Vagina (tissue), 2 donors: Measurements from ENCODE around the gene SOX9. TPM values are rescaled to one million over a fixed set of nuclear protein-coding genes. Genes with fewer than 3 reads are reported as not detected.

Source experiments
- DNase-seq, 2 donors: peaks; one replicate each; pipeline ENCODE4 v3.0.0-alpha.2; 2017; ENCODE audit errors: extremely low spot score in 2 of 2
- H3K27ac ChIP-seq: fragments of 200-600 bp; sonication (generic); one replicate; pipeline ENCODE4 v1.5.1; 2019
- H3K27me3 ChIP-seq: fragments of 200-600 bp; sonication (generic); one replicate; pipeline ENCODE4 v1.5.1; 2019
- H3K36me3 ChIP-seq, 2 donors: fragments of 200-600 bp; sonication (generic); one replicate each; pipeline ENCODE4 v1.5.1; 2017 to 2019
- H3K4me1 ChIP-seq: fragments of 200-600 bp; sonication (generic); one replicate; pipeline ENCODE4 v1.5.1; 2019
- H3K4me3 ChIP-seq, 2 donors: fragments of 200-600 bp; sonication (generic); 1 replicate in 1 of 2; 2 replicates in 1 of 2; pipeline ENCODE4 v1.5.1; 2016 to 2019
- H3K9me3 ChIP-seq: fragments of 200-600 bp; sonication (generic); one replicate; pipeline ENCODE4 v1.5.1; 2019
- POLR2A ChIP-seq, 2 donors: fragments of 450-650 bp; IDR thresholded peaks; one replicate each; pipeline ENCODE4 v1.6.1; 2017; ENCODE audit warnings: antibody characterized with exemption in 2 of 2, mild to moderate bottlenecking in 2 of 2, moderate library complexity in 2 of 2
- POLR2AphosphoS5 ChIP-seq, 2 donors: sonication (generic); formaldehyde crosslinking; IDR thresholded peaks; one replicate each; pipeline ENCODE4 v1.9.0; 2017; ENCODE audit warnings: antibody characterized with exemption in 2 of 2, mild to moderate bottlenecking in 2 of 2, low read depth in 1 of 2; ENCODE audit not compliant: insufficient read depth in 1 of 2
- intact Hi-C: fragments of 100-400 bp; cut with DNase I; formaldehyde crosslinking; loops from one replicate; pipeline ENCODE4 v1.15.1; 2023
- total RNA-seq: library from RNA; depleted of rRNA; stranded (reverse); fragments of >200 nt; gene quantifications from one replicate; pipeline ENCODE4 v1.2.3, GENCODE V29; 2016
- TF ChIP-seq, protein P1 (sequence below), 3 experiments: fragments of 450-650 bp in 2 of 3; fragments of 200-600 bp in 1 of 3; sonication (generic) in 1 of 3; IDR thresholded peaks; one replicate each; pipeline ENCODE4 v1.5.1; 2017 to 2019; ENCODE audit warnings: antibody characterized with exemption in 3 of 3, mild to moderate bottlenecking in 2 of 3, moderate library complexity in 2 of 3

Gene SOX9
- total RNA-seq, 1 donor from 2014 or later = 22.8 TPM

DNA sequence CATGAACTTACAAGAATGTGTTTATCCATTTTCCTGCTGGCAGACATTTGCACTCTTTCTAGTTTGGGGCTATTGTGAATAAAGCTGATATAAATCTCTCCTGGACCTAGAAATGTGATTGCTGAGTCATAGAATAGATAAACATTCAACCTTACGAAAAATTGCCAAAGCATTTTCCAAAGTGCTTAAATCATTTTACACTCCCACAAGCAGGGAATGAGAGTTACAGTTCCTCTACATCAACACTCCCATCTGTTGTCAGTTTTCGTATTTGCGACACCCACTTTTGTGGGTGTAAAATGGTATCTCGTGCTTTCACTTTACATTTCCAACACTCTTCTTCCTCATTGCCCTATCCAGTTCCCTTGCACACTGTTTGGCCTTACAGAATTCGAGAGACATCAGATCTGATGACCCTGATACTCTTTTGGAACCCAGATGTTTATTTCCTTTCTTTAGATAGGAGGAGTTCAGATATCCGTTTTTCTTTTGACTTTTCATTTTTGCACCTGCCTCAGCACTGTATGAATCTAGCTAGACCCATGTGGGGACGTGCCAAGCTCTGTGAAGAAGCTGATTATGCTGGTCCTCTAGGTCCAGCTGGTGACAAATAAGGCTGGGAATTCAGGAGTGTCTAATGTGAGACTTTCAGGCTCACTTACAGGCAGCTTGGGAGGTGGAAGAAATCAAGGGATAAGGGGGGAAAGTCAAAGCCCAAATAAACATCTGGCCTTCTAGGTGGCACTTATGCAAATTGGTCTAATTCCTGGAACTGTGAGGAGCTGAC, 14.0 kb downstream of the SOX9 start:
- DNase-seq = no peak
- Histone ChIP-seq H3K9me3 (no peaks in the 10 kb centered on the region), H3K4me1 (no peaks in the 10 kb centered on the region), H3K27me3 (no peaks in the 10 kb centered on the region), H3K27ac (no peak overlapping the region), H3K4me3 (no peak overlapping the region), H3K36me3 (no peaks in the 10 kb centered on the region)
- intact Hi-C loops = no loop called here
- TF ChIP-seq POLR2AphosphoS5 (IDR thresholded peaks at IDR 0.05; ENCODE audit: insufficient read depth in 1 of 2, low read depth in 1 of 2) (no peak), POLR2A (IDR thresholded peaks at IDR 0.05) (no peak)

DNA sequence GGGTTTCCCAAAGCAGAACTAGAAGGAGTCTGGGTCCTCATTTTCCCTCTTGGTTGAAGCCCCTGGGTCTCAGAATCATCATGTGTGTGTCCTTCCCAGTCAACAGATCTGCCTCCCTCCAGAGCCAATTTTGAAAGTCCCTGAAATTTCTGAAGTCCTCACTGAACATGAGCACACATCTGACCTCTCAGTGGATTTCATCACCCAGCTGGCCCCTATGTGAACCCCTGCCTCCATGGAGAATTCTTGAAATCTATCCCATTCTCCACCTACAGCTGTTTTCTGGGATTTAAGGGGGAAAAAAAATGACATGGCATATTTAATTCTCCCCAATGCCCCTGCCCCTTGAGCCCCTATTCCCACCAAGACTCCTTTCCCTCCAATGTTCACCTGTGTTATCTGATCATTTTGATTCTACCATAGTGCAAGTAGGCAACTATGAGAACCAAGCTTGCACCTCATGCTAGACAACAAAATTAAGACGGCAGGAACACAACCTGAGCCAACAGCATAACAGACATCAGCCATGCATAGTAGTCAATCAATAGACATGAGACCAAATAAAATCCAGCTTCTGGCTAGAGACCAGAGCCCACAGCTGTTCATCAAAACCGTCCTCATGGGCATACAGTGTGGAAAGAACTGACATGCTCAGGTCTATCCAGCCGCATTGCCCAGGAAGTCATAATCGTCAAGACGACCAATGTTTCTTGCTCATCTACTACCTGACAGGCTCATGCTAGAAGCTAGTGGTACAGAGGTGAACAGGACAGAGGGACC, 14.9 kb downstream of the SOX9 start:
- Histone ChIP-seq H3K27ac (no peak overlapping the region), H3K9me3 (no peaks in the 10 kb centered on the region), H3K27me3 (no peaks in the 10 kb centered on the region), H3K4me1 (no peaks in the 10 kb centered on the region), H3K4me3 (no peak overlapping the region), H3K36me3 (no peaks in the 10 kb centered on the region)
- intact Hi-C loops = no loop called here
- TF ChIP-seq, protein P1, sequence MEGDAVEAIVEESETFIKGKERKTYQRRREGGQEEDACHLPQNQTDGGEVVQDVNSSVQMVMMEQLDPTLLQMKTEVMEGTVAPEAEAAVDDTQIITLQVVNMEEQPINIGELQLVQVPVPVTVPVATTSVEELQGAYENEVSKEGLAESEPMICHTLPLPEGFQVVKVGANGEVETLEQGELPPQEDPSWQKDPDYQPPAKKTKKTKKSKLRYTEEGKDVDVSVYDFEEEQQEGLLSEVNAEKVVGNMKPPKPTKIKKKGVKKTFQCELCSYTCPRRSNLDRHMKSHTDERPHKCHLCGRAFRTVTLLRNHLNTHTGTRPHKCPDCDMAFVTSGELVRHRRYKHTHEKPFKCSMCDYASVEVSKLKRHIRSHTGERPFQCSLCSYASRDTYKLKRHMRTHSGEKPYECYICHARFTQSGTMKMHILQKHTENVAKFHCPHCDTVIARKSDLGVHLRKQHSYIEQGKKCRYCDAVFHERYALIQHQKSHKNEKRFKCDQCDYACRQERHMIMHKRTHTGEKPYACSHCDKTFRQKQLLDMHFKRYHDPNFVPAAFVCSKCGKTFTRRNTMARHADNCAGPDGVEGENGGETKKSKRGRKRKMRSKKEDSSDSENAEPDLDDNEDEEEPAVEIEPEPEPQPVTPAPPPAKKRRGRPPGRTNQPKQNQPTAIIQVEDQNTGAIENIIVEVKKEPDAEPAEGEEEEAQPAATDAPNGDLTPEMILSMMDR (IDR thresholded peaks at IDR 0.05) = no peak
- TF ChIP-seq POLR2A (IDR thresholded peaks at IDR 0.05) (no peak), POLR2AphosphoS5 (IDR thresholded peaks at IDR 0.05; ENCODE audit: insufficient read depth in 1 of 2, low read depth in 1 of 2) (no peak)
- no peak for DNase-seq

DNA sequence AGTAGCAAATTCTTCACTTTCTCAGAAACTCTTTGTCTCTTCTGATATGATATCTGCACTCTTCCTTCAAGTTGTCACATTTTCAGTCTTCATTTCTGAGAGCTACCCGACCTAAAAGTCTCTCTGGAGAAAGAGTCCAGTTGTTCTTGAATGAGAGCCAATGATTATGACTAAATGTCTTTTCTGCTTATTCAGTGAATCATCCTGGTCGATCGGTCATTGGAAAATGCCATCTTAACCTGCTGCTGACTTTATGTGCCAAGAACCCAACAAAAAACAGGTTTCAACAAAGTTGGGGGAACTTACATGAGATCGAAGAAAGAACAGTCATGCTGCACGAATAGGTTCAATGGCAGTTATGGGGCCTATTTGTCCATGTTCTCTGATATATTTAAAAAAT, 15.9 kb downstream of the SOX9 start:
- intact Hi-C loops = no loop called here
- H3K4me1 ChIP-seq = no peaks in the 10 kb centered on the region
- no peak for TF ChIP-seq POLR2AphosphoS5 (IDR thresholded peaks at IDR 0.05; ENCODE audit: insufficient read depth in 1 of 2, low read depth in 1 of 2)
- TF ChIP-seq, protein P1 (IDR thresholded peaks at IDR 0.05) = no peak
- TF ChIP-seq POLR2A (IDR thresholded peaks at IDR 0.05) = no peak
- no peaks in the 10 kb centered on the region for H3K36me3 ChIP-seq
- no peak overlapping the region for H3K4me3 ChIP-seq
- no peak overlapping the region for H3K27ac ChIP-seq
- DNase-seq = no peak
- H3K27me3 ChIP-seq = no peaks in the 10 kb centered on the region
- H3K9me3 ChIP-seq = no peaks in the 10 kb centered on the region

DNA sequence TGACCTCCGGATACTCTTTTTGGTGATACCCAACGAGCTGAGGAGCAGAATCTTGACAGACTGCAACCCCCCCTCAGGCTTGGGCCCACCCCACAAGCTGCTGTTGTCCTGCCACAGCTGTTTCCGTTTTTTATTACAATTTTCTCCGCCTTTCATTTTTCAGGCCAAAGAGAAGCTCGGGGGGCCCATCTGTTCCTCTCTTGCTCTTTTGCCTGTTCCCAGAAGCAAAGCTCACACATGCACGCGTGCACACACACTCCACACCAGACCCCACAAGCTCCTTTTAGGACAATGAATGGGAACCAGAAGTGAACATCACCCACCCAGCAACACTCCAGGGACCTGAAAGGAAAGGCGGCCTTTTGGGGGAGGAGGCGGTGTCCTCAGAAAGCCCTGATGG, 16.3 kb downstream of the SOX9 start:
- no peak overlapping the region for H3K27ac ChIP-seq
- intact Hi-C loops = no loop called here
- H3K4me3 ChIP-seq = no peak overlapping the region

DNA sequence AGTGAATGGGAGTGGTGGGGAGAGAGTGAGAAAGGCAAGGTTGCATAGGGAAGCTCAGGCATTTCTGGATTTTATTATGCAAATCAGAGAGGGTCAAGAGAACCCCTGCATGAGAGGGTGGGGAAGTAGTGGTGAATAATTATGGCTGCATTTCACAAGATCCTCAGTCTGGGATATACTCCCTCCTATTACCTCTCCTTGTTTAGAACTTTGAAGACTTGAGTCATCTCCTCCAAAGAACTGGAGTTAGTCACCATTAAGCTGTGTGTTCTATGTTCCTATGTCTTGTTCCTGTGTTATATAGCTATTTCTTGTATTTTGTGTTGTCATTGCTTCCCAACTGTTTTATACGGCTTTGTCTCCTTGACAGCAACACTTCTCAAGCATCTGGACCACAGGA, 18.4 kb downstream of the SOX9 start:
- H3K4me3 ChIP-seq = no peak overlapping the region
- no peak overlapping the region for H3K27ac ChIP-seq
- intact Hi-C loops = no loop called here
- TF ChIP-seq POLR2A (IDR thresholded peaks at IDR 0.05) (no peak), POLR2AphosphoS5 (IDR thresholded peaks at IDR 0.05; ENCODE audit: insufficient read depth in 1 of 2, low read depth in 1 of 2) (no peak)
- TF ChIP-seq, protein P1 (IDR thresholded peaks at IDR 0.05) = no peak
- no peak for DNase-seq
- no peaks in the 10 kb centered on the region for H3K27me3 ChIP-seq
- H3K4me1 ChIP-seq = no peaks in the 10 kb centered on the region
- H3K36me3 ChIP-seq = no peaks in the 10 kb centered on the region
- H3K9me3 ChIP-seq = no peaks in the 10 kb centered on the region

More for the DNA sequence above, 16.3 kb downstream of the SOX9 start:
- TF ChIP-seq POLR2A (IDR thresholded peaks at IDR 0.05) (no peak), POLR2AphosphoS5 (IDR thresholded peaks at IDR 0.05; ENCODE audit: insufficient read depth in 1 of 2, low read depth in 1 of 2) (no peak)
- TF ChIP-seq, protein P1 (IDR thresholded peaks at IDR 0.05) = no peak
- Histone ChIP-seq H3K4me1 (no peaks in the 10 kb centered on the region), H3K36me3 (no peaks in the 10 kb centered on the region), H3K9me3 (no peaks in the 10 kb centered on the region), H3K27me3 (no peaks in the 10 kb centered on the region)
- DNase-seq = no peak
